ENCODE data around the gene LETM1. TPM values are rescaled to one million over a fixed set of nuclear protein-coding genes. Genes with fewer than 3 reads are reported as not detected.

Gene LETM1
- total and polyA plus RNA-seq, 2 of the 13 experiments (the other 11 are each of a cell fraction or from before 2014, with no cell fraction given): 9.7 to 41.6 TPM

- TF ChIP-seq ARNT2 (CRISPR knock-in tag; IDR thresholded peaks at IDR 0.05; ENCODE audit: low read depth) (no peak), ESRRA (CRISPR knock-in tag; IDR thresholded peaks at IDR 0.05; ENCODE audit: low read depth) (no peak), ARHGAP35 (CRISPR knock-in tag; IDR thresholded peaks at IDR 0.05; ENCODE audit: borderline replicate concordance) (no peak), ZNF382 (CRISPR knock-in tag; IDR thresholded peaks at IDR 0.05; ENCODE audit: borderline replicate concordance) (no peak), ZSCAN29 (CRISPR knock-in tag; conservative IDR thresholded peaks at IDR 0.05) (no peak), ISL2 (CRISPR knock-in tag; IDR thresholded peaks at IDR 0.05) (peak; percentile 47; the same call in 1 of the 2 replicates), ZNF660 (CRISPR knock-in tag; IDR thresholded peaks at IDR 0.05; ENCODE audit: borderline replicate concordance, low read depth) (no peak), KLF9 (CRISPR knock-in tag; IDR thresholded peaks at IDR 0.05; ENCODE audit: low read depth) (no peak), ATF3 (CRISPR knock-in tag; IDR thresholded peaks at IDR 0.05) (no peak), ZNF264 (CRISPR knock-in tag; IDR thresholded peaks at IDR 0.05) (0 out of 2 replicates have a peak, but pooled peaks have one; percentile 48), JUN (CRISPR knock-in tag; IDR thresholded peaks at IDR 0.05) (no peak), MBNL3 (CRISPR knock-in tag; conservative IDR thresholded peaks at IDR 0.05) (no peak), ZNF530 (CRISPR knock-in tag; IDR thresholded peaks at IDR 0.05; ENCODE audit: low read depth) (no peak), ZNF850 (CRISPR knock-in tag; conservative IDR thresholded peaks at IDR 0.05) (no peak), EP300 (IDR thresholded peaks at IDR 0.05; ENCODE audit: low read depth in 2 of 2, low read length in 2 of 2) (peak in 1 of 2 experiments; percentile 35; a peak in 1 of 4 replicates), EP300 (CRISPR knock-in tag; IDR thresholded peaks at IDR 0.05; ENCODE audit: borderline replicate concordance) (0 out of 2 replicates have a peak, but pooled peaks have one; percentile 34), SRF (IDR thresholded peaks at IDR 0.05; ENCODE audit: low read depth, low read length) (no peak), ZNF775 (CRISPR knock-in tag; IDR thresholded peaks at IDR 0.05; ENCODE audit: borderline replicate concordance) (no peak), ADNP (CRISPR knock-in tag; IDR thresholded peaks at IDR 0.05) (peak; percentile 81; the same call in 1 of the 2 replicates), ZNF546 (CRISPR knock-in tag; conservative IDR thresholded peaks at IDR 0.05) (no peak; the same call in 1 of the 2 replicates), FOXK1 (CRISPR knock-in tag; IDR thresholded peaks at IDR 0.05; ENCODE audit: borderline replicate concordance, low read depth) (no peak)
- TF ChIP-seq, protein P1, sequence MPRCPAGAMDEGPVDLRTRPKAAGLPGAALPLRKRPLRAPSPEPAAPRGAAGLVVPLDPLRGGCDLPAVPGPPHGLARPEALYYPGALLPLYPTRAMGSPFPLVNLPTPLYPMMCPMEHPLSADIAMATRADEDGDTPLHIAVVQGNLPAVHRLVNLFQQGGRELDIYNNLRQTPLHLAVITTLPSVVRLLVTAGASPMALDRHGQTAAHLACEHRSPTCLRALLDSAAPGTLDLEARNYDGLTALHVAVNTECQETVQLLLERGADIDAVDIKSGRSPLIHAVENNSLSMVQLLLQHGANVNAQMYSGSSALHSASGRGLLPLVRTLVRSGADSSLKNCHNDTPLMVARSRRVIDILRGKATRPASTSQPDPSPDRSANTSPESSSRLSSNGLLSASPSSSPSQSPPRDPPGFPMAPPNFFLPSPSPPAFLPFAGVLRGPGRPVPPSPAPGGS (CRISPR knock-in tag; IDR thresholded peaks at IDR 0.05): peak; percentile 72; the same call in 1 of the 2 replicates
- TF ChIP-seq, protein P2, sequence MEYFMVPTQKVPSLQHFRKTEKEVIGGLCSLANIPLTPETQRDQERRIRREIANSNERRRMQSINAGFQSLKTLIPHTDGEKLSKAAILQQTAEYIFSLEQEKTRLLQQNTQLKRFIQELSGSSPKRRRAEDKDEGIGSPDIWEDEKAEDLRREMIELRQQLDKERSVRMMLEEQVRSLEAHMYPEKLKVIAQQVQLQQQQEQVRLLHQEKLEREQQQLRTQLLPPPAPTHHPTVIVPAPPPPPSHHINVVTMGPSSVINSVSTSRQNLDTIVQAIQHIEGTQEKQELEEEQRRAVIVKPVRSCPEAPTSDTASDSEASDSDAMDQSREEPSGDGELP (IDR thresholded peaks at IDR 0.05; ENCODE audit: borderline replicate concordance, low read depth): peak; percentile 38; the same call in 1 of the 2 replicates
- TF ChIP-seq, protein P3, sequence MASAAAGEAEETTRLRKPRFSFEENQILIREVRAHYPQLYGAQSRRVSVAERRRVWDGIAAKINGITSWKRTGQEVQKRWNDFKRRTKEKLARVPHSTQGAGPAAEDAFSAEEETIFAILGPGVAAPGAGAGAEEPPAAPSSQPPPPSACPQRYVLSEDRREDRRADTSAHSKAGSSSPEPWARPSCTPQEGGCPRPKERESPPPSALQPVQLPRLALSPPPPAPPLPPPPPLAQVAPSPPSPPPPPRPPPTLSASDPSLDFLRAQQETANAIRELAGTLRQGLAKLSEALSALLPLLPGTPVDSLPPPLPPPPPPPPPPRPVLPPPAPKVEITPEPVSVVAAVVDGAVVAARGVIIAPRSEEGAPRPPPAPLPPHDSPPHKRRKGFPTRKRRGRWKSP (CRISPR knock-in tag; IDR thresholded peaks at IDR 0.05): no peak
- TF ChIP-seq, protein P4, sequence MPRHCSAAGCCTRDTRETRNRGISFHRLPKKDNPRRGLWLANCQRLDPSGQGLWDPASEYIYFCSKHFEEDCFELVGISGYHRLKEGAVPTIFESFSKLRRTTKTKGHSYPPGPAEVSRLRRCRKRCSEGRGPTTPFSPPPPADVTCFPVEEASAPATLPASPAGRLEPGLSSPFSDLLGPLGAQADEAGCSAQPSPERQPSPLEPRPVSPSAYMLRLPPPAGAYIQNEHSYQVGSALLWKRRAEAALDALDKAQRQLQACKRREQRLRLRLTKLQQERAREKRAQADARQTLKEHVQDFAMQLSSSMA (CRISPR knock-in tag; IDR thresholded peaks at IDR 0.05): no peak
Observed at GRCh38 chr4:1777822-1778641, 77.9 kb downstream of the LETM1 start (continued).
